T-helper 2 cell treated with Interferon-gamma antibody and Interleukin-4, amounts not matched to agents 5 μg/mL and 100 μg/mL, for 36 hours (primary cell): ENCODE data around the gene C11orf52.

Source experiments
- DNase-seq: peaks from one replicate; pipeline ENCODE4 v3.0.0; 2021; ENCODE audit warnings: low spot score
- H3K27ac Mint-ChIP-seq: one replicate; pipeline ENCODE4 v1.8.0; 2021; ENCODE audit warnings: mild to moderate bottlenecking, mixed read lengths
- H3K27me3 Mint-ChIP-seq: one replicate; pipeline ENCODE4 v1.8.0; 2021; ENCODE audit warnings: low read depth, mixed read lengths
- H3K36me3 Mint-ChIP-seq: one replicate; pipeline ENCODE4 v1.8.0; 2021; ENCODE audit warnings: low read depth, mixed read lengths
- H3K4me1 Mint-ChIP-seq: one replicate; pipeline ENCODE4 v1.8.0; 2021; ENCODE audit warnings: low read depth, mixed read lengths
- H3K4me3 Mint-ChIP-seq: one replicate; pipeline ENCODE4 v1.8.0; 2022; ENCODE audit warnings: mild to moderate bottlenecking, moderate library complexity, mixed read lengths
- H3K9me3 Mint-ChIP-seq: one replicate; pipeline ENCODE4 v1.8.0; 2021; ENCODE audit warnings: mixed read lengths

The C11orf52 gene

DNA sequence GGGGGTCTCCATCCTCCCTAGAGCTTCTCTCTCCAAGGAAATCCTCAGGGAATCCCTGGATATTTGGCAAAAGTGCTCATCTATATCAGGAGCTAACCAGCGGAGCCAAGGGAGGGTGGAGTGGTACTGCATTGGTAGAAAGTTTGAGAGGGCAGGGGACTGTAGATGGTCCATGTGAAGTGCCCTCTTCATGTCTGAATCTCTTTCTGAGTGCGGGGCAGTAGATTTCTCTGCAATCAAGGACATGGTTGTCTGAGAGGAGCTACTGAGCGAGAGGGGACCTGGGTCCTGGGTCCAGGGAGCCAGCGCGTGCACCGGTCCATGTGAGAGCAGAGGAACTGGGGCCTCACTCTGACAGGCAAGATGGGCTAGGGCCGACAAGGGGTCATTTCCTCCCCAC lies 19.1 kb downstream of the C11orf52 start:
- H3K4me3 Mint-ChIP-seq, result peak overlapping the region; percentile 84
- peaks cover 46% of the 10 kb centered on the region for H3K4me1 Mint-ChIP-seq
- peak overlapping the region; percentile 81 for H3K27ac Mint-ChIP-seq
- no peaks in the 10 kb centered on the region for H3K9me3 Mint-ChIP-seq
- H3K36me3 Mint-ChIP-seq, result peaks cover 3% of the 10 kb centered on the region
- H3K27me3 Mint-ChIP-seq, result no peaks in the 10 kb centered on the region
- no peak for DNase-seq

DNA sequence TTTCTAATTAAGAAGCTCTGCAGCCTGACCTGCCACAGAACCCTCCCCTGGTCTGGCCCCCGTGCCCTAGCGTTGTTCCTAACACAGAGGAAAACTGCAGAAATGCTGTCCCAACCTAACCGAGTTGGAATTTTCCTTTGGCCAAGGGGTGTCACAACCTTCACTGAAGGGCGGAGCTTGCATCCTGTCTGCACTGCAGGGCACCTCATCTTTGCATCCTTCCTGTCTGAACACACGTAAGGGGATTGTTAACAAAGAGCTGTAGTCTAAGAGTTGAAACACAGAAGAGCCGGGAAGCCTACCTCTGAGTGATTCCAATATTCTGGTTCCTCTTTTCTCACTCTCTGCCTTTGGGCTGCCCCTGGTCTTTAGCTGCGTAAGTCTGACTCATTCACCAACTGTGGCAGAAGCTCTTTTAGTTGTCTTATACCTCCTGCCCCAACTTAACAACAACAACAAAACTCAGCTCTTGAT lies 20.0 kb downstream of the C11orf52 start:
- H3K4me1 Mint-ChIP-seq, result peaks cover 48% of the 10 kb centered on the region

DNA sequence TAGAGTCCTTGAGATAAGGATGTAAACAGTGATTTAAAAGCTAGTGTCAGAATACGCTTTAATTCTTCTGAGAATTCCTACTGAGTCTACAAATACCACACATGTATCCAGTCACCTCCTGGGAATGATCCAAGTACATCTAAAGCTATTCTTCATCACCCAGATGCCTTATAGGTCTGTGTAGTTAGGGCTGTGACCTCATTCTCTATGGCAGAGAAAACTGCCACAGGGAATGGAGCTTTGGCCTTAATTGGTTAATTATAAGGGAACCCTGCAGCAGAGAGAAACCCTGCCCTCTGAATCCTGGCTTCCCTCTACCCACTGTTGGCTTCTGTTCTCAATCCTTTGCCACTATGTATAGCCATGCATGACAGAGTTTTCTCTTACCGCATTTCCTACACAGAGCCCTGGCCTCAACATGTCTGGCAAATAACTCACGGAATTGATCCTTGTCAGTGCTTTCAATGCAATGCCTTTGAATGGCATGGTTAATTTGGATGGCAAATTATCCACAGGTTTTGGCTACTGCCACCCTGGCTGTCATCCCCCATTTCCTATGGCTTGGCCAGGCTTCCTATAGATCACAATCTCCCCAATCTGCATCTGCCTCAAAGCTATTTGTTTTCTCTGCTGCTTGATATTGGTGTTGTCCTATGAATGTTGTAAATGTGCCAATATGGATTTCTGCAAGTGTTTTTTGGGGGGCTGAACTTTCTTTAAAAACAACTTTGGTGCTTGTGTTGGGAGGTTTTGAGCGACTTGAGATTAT lies 21.3 kb downstream of the C11orf52 start:
- Mint-ChIP-seq H3K9me3 (no peaks in the 10 kb centered on the region), H3K27ac (no peak overlapping the region), H3K36me3 (peaks cover 5% of the 10 kb centered on the region), H3K4me3 (no peak overlapping the region), H3K27me3 (no peaks in the 10 kb centered on the region), H3K4me1 (peaks cover 58% of the 10 kb centered on the region)
- DNase-seq, result no peak

More for the DNA sequence above, 20.0 kb downstream of the C11orf52 start:
- Mint-ChIP-seq H3K27ac (peak overlapping the region; percentile 81), H3K4me3 (peak overlapping the region; percentile 84), H3K36me3 (peaks cover 3% of the 10 kb centered on the region), H3K9me3 (no peaks in the 10 kb centered on the region), H3K27me3 (no peaks in the 10 kb centered on the region)
- peak; percentile 66 for DNase-seq

DNA sequence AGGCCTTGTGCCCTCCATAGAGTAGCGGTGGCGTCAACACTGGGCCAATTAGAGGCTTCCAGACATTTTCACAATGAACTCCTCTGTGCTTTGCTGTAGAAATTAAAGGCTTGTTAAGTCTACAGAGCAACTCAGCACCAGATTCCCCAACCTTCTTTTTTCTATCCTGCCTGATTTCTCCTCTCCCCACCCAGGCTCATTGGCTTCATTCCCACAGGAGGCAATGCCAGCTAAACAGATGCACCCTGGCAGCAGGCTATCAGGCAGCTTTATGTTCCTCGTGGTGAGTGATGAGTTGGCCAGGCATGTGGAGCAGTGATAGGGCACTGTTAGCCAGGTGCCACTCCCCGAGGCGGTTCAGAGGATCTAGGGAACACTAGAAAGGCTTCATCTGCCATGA lies 23.2 kb downstream of the C11orf52 start:
- no peak overlapping the region for H3K4me3 Mint-ChIP-seq
- H3K9me3 Mint-ChIP-seq, result no peaks in the 10 kb centered on the region
- H3K27ac Mint-ChIP-seq, result no peak overlapping the region
- H3K4me1 Mint-ChIP-seq, result peaks cover 44% of the 10 kb centered on the region
- peaks cover 5% of the 10 kb centered on the region for H3K36me3 Mint-ChIP-seq
- no peaks in the 10 kb centered on the region for H3K27me3 Mint-ChIP-seq
- DNase-seq, result no peak

DNA sequence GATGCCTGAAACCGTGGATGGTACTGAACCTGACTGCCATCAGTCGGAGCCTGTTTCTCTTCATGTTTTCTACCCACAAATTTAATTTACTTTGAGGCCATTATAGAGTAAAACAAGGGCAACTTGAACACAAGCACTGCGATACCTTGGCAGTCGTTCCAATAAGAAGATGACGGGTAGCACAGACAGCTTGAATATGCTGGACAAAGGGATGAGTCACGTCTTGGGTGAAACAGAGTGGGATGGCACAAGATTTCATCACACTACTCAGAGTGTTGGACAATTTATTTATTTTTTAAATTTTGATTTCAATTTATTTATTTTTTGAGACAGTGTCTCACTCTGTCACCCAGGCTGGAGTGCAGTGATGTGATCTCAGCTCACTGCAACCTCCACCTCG lies 24.1 kb downstream of the C11orf52 start:
- no peak for DNase-seq
- no peaks in the 10 kb centered on the region for H3K27me3 Mint-ChIP-seq
- H3K4me3 Mint-ChIP-seq, result no peak overlapping the region
- H3K4me1 Mint-ChIP-seq, result peaks cover 40% of the 10 kb centered on the region
- H3K27ac Mint-ChIP-seq, result no peak overlapping the region
- no peaks in the 10 kb centered on the region for H3K9me3 Mint-ChIP-seq
- peaks cover 5% of the 10 kb centered on the region for H3K36me3 Mint-ChIP-seq

DNA sequence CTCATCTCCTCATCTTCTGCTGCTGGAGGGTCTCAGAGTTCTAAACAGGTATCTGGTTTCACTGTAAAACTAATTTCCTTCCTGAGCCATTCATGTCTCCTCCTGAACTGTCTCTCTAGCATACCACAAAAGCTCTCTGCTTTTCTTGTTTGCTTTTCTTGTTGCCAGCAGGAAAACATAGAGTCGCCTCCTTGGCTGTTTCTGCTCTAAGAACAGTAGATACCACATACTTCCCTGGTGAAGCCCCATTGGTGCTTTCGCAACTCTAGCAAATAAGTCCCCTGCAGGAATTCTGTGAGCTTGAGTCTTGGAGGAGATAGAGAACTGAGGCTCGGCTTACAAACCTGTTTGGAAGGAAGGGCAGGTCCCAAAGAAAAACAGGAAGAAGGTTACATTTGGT lies 25.4 kb downstream of the C11orf52 start:
- H3K27me3 Mint-ChIP-seq, result no peaks in the 10 kb centered on the region
- peaks cover 28% of the 10 kb centered on the region for H3K4me1 Mint-ChIP-seq
- peak overlapping the region; percentile 87 for H3K27ac Mint-ChIP-seq
- no peaks in the 10 kb centered on the region for H3K9me3 Mint-ChIP-seq
- DNase-seq, result no peak
- peak overlapping the region; percentile 56 for H3K4me3 Mint-ChIP-seq
- H3K36me3 Mint-ChIP-seq, result peaks cover 6% of the 10 kb centered on the region

DNA sequence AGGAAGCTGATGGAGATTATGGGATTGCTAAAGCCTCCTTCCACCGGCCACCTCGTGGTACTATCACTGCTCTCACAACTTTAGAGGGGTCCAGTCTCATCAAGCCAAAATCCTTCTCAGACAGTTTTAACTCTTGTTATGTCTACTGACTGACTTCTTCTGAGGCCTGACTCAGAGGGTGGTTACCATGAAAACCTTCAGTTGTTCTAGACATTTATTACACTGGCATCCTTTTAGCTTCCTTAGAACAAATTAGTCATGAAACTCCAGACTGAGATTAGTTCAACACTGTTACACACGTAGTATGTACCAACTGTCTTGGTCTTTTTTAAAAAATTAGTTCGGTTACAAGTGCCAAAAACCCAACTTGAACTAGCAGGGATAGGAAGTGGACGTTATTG lies 25.9 kb downstream of the C11orf52 start:
- H3K27ac Mint-ChIP-seq, result peak overlapping the region; percentile 87
- H3K27me3 Mint-ChIP-seq, result no peaks in the 10 kb centered on the region
- H3K4me3 Mint-ChIP-seq, result peak overlapping the region; percentile 15
- peaks cover 30% of the 10 kb centered on the region for H3K4me1 Mint-ChIP-seq
- peaks cover 6% of the 10 kb centered on the region for H3K36me3 Mint-ChIP-seq
- DNase-seq, result peak; percentile 39
- H3K9me3 Mint-ChIP-seq, result no peaks in the 10 kb centered on the region

DNA sequence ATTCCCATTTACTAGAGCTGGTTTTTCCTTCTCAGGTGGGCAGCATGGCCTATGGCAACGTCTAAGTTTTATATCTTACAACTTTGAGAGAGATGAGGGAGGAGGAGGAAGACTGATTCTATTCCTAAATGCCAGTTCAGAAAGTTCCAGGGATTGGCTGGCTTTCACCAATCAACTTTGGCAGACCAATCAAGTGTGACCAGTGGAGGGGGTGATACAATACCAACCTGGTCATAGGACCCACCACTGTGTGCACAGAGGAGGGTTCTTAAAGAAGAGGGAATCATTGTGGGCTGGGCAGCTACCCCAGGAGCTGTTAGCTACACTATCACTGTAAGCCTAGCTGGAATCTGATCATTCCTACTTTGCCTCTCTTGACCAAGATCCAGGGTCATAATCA lies 26.5 kb downstream of the C11orf52 start:
- Mint-ChIP-seq H3K9me3 (no peaks in the 10 kb centered on the region), H3K36me3 (peaks cover 9% of the 10 kb centered on the region), H3K27me3 (no peaks in the 10 kb centered on the region), H3K4me1 (peaks cover 31% of the 10 kb centered on the region), H3K4me3 (no peak overlapping the region), H3K27ac (peak overlapping the region; percentile 87)
- no peak for DNase-seq

DNA sequence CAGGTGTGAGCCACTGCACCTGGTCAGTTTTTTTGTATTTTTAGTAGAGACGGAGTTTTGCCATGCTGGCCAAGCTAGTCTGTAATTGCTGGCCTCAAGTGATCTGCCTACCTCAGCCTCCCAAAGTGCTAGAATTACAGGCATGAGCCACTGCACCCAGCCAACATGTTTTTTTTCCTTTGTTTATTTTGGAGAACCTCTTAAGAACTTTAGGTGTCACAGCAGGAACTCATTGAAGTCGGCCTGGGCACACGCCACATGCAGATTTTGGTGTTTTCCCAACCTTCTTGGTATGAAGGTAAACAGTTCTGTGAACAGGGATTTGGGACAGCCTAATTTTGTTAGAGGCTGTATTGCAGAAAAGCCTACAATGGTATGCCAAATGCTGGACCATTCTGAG lies 27.8 kb downstream of the C11orf52 start:
- Mint-ChIP-seq H3K4me3 (no peak overlapping the region), H3K9me3 (peaks cover 3% of the 10 kb centered on the region), H3K27me3 (no peaks in the 10 kb centered on the region), H3K4me1 (peaks cover 28% of the 10 kb centered on the region), H3K27ac (no peak overlapping the region), H3K36me3 (peaks cover 9% of the 10 kb centered on the region)
- DNase-seq, result no peak

DNA sequence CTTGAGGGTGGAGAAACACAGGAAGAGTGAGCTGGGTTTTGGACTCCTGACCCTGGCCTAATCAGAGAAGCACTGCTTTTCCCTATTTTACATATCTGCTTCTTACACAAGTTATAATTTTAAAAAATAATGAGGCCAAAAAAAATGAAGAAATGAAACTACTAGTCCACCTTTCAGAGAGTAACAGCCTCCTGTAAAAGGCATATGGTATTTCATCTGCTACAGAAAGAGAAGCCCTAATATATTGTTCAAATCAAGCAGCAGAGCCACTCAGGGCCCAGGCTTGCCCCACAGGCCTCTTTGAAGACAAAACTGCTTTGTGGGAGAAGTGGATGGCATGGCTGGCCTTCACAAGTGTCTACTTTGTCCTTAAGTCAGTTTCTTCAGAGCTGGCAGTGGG lies 28.4 kb downstream of the C11orf52 start:
- DNase-seq, result no peak
- H3K4me3 Mint-ChIP-seq, result no peak overlapping the region
- H3K36me3 Mint-ChIP-seq, result peaks cover 12% of the 10 kb centered on the region
- peaks cover 26% of the 10 kb centered on the region for H3K4me1 Mint-ChIP-seq
- H3K27ac Mint-ChIP-seq, result no peak overlapping the region
- peaks cover 3% of the 10 kb centered on the region for H3K9me3 Mint-ChIP-seq
- no peaks in the 10 kb centered on the region for H3K27me3 Mint-ChIP-seq

DNA sequence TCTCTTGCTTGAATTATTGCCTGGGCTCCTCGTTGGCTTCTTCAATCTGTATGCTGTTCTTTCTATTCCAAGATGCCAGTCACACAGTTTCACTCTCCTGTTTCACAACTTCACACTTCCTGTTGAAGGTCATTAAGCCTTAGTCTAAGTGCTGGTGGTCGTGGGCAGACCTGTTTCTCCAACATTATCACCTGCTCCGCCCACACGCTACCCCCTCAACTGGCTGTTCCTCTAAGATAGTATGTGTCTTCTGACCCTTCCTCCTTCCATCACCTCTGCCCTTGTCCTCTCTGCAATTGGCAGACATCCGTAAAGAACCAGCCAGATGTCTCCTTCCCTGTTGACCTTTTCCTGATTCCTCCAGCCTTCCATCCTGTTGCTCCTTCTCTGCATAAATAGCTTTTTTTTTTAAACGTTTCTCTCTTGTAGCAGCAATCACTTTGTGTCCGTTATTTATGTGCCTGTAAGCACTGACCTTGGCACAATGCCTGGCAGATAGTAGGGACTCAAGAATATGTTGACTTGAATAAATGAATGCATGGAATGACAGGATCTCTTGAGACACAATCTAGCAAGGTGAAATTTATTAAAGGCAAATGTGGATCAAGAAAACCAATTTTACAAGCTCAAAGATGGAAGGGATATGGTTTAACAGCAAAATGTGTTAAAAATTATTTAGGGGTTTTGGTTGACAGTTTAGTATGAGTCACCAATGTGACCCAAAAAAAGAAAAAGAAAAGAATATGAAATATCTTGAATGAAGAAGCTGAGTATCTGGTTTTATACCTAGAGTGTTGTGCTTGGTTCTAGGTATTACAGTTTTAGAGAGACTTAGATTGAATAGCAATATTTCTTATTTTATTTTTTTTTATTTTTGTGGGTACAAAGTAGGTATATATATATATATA lies 31.1 kb downstream of the C11orf52 start:
- Mint-ChIP-seq H3K4me3 (no peak overlapping the region), H3K36me3 (peaks cover 14% of the 10 kb centered on the region), H3K27ac (peak overlapping the region; percentile 7), H3K4me1 (peaks cover 13% of the 10 kb centered on the region), H3K27me3 (no peaks in the 10 kb centered on the region), H3K9me3 (peaks cover 3% of the 10 kb centered on the region)
- no peak for DNase-seq

DNA sequence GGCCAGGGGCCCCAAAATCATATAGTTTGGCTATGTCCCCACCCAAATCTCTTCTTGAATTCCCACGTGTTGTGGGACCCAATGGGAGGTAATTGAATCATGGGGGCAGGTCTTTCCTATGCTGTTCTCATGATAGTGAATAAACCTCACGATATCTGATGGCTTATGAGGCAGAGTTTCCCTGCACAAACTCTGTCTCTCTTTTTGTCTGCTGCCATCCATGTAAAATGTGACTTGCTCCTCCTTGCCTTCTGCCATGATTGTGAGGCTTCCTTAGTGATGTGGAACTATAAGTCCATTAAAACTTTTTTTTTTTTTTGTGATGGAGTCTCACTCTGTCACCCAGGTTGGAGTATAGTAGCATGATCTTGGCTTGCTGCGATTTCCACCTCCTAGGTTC lies 32.9 kb downstream of the C11orf52 start:
- Mint-ChIP-seq H3K27ac (no peak overlapping the region), H3K36me3 (peaks cover 13% of the 10 kb centered on the region), H3K9me3 (peaks cover 3% of the 10 kb centered on the region), H3K4me1 (peaks cover 12% of the 10 kb centered on the region), H3K27me3 (no peaks in the 10 kb centered on the region), H3K4me3 (no peak overlapping the region)
- no peak for DNase-seq

DNA sequence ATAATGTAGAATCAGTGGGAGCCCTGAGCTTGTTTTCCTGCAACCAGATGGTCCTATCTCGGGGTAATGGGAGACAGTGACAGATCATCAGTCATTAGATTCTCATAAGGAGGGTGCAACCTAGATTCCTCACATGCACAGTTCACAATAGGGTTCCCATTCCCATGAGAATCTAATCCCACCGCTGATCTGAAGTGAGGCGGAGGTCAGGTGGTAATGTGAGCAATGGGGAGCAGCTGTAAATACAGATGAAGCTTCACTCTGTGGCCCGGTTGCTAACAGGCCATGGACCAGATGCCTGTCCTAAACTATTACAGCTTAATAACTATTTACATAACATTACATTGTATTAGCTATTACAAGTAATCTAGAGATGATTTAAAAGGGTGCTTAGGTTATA lies 35.4 kb downstream of the C11orf52 start:
- peaks cover 3% of the 10 kb centered on the region for H3K9me3 Mint-ChIP-seq
- no peak overlapping the region for H3K27ac Mint-ChIP-seq
- H3K27me3 Mint-ChIP-seq, result no peaks in the 10 kb centered on the region
- no peak for DNase-seq
- no peak overlapping the region for H3K4me3 Mint-ChIP-seq
- H3K4me1 Mint-ChIP-seq, result peaks cover 10% of the 10 kb centered on the region
- peaks cover 17% of the 10 kb centered on the region for H3K36me3 Mint-ChIP-seq
